ENCODE measurements around the gene ROBO1.

Gene ROBO1

DNA sequence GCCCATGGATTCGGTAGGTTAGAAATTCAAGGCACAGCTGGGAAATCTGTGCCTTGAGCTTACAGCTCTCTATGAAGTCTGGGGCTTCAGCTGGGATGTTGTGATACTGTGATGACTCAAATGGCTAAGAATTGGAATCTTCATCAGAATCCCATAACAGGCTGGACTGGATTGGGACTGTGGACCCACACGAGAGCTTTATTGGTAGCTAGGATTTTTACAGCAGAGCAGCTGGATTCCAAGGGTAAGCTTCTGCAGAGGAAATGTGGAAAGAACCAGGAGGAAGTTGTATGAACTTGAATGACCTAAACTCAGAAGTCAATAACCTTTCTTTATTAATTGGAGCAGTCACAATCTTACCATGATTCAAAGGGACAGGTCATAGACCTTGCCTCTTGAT, 1187.1 kb downstream of the ROBO1 start:
- no peak for DNase-seq

DNA sequence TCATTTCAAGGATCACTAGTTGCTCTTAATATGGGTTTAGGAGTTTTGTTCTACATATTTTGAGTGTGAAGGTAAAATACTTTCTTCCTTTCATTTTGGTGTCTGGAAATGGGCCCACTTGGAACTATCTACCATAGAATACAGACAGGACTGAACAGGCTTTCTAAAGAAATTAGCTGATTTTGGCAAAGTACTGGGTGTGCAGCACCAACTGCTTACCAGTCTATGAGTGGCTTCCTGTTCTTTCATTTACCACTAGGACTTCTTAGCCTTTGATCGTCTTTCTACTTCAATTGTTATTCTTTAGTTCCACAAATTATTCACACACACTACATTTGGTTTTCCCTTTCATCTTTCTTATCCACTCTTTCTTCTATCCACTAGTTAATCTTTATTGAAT, 1196.3 kb downstream of the ROBO1 start:
- DNase-seq, result no peak

DNA sequence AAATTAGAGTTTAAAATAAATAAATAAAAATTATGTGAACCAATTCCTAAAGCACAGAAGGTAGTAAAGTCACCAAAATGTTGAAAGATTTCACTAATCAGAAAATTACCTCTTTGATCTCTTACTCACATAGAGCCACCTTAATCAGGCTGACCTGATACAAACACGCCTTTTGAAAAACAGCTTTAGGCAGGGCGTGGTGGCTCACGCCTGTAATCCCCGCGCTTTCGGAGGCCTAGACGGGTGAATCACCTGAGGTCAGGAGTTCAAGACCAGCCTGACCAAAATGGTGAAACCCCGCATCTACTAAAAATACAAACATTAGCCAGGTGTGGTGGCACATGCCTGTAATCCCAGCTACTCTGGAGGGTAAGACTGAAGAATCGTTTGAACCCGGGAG, 1197.3 kb downstream of the ROBO1 start:
- no peak for DNase-seq

DNA sequence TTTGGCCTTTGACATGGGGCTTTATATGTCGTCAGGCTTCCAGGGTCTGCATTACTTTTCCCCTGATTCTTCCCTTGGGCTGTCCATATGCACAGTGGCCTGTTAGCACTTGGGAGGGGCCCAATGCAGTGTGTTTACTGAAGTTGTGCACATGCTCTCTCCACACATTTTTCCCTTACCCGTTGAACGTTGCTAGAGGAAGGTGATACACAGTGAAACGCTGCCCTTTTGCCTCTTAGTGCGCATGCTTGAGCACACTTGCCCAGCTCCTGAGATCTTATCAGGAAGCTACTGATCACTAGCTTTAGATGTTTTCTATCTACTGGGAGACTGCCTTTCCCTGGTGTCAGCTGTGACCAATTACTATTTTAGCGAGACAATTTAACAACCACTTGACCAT, 1198.0 kb downstream of the ROBO1 start:
- DNase-seq, result no peak

DNA sequence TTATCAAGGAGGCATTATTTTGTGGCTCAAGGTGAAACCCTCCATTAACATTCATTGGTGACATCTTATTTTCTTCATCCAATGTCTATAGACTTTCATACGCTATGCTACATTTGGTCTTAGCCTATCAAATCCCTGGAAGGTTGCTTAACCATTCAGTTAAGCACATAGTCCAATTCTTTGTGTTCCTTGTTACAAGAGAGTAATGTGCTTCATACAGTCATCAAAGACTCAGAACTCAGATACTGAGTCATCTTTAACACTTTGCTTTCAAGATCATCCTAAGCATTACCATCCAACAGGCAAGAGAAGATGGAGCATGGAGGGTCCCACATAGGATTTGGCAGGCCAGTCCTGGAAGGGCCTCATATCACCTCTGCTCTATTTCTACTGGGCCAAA, 1202.1 kb downstream of the ROBO1 start:
- no peak for DNase-seq

DNA sequence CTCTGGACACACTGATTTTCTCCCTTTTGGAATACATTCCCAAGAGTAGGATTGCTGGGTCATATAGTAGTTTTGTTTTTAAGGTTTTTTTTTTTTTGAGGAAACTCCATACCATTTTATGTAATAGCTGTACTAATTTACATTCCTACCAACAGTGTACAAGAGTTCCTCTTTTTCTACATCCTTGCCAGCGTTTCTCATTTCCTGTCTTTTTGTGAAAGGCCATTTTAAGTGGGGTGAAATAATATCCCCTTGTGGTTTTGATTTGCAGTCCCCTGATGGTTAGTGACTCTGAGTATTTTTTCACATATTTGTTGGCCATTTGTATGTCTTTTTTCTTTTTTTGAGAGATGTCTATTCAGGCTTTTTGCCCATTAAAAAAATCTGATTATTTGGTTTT, 1205.5 kb downstream of the ROBO1 start:
- DNase-seq, result no peak

Measured in stimulated activated CD4-positive, alpha-beta T cell treated with anti-CD3 and anti-CD28 coated beads, Interleukin-2, amount 100 ng/mL, for 48 hours (primary cell).